GM19324 (cell line): ENCODE measurements around the gene CACNA1C.
"Not testable (repeated sequence)": the region's sequence is repeated elsewhere in the genome, so short reads cannot be mapped to it uniquely, and the experiment has no call there.

Experiments used
- ATAC-seq: cut with Tn5 transposase; IDR thresholded peaks from one replicate; pipeline ENCODE4 v1.9.1; 2021; ENCODE audit warnings: mild to moderate bottlenecking, moderate library complexity; ENCODE audit not compliant: unreplicated experiment, low FRiP score

CACNA1C gene

DNA sequence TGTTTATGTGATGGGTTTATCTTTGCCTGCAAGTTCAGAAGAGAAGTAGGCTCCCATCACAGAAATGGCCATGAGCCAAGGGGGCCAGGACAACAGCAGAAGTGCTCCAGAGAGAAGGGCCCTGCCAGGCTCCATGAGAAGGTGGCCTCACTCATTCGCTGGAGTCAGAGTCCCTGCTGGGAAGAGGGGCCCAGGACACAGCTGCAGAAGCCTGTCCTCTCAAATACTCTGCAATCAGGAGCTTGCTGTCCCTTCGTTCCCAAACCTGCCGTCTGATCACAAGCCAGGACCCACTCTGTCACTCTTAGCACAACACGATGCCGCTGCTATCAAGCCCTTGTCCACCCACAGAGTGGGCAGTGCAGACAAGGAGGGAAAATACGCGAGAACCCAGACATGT lies 435.8 kb downstream of the CACNA1C start:
- ATAC-seq: no peak

DNA sequence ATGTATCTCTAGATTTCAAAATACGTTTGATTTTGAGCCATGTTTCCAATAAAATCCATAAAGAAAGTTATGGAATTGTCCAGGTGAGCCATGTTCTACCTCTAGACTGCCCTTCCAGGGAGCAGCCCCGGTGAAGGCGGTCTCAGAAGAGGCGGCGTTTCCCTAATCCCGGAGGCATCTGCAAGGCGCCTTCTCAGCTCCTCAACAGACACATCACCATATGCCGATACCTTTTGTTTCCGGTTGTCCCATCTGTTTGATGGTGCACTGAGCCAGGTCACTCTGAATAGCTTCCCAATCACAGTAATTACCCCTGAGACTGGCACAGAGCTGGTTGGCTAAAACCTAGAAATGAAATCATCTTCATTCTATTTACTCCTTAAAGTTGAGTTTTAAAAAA lies 436.5 kb downstream of the CACNA1C start:
- ATAC-seq: no peak

DNA sequence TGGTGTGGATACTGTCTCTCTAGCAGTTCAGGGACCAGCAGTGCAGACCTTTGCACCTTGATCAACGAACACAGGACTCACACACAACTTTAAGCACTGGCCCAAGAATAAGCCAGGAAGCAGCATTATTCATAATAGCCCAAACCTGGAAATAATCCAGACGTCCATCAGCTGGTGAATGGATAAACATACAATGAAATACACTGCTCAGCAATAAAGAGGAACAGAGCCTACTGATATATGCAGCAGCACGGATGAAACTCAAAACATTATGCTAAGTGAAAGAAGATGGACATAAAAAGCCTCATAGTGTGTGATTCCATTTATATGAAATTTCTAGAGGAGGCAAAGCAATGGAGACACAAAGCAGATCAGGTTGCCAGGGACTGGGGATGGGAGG lies 438.0 kb downstream of the CACNA1C start:
- ATAC-seq: no peak

DNA sequence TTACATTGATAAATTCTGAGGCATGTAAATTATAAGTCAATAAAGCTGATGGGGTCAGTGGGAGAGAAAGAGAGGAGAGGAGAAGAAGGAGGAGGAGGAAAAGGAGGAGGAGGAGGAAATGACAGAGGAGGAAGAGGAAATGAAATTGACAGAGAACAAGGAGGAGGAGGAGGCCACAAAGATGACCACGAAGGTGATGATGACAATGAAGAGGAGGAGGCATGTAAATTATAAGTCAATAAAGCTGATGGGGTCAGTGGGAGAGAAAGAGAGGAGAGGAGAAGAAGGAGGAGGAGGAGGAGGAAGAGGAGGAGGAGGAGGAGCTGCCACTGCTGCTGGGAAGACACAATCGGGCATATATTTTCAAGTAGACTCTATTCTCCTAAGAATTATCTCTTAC lies 438.6 kb downstream of the CACNA1C start:
- not testable (repeated sequence) for ATAC-seq

DNA sequence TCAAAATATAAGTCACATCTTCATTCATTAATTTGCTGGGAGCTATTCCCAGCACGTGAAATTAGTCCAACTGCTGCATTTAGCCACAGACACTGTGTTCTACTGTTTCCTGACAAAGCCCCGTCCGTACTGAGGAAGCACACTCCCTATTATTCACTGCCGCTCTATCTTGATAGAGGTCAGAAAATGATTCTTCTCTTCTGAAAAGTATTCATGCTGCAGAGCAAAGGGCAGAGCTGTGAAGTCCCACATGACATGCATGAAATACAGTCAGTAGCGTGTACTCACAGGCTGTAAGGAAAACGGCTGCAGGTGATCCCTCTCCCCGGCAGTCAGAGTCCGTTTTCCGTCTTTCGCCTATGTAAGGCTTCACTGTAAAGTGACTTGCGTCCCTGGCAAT lies 439.4 kb downstream of the CACNA1C start:
- ATAC-seq: no peak

DNA sequence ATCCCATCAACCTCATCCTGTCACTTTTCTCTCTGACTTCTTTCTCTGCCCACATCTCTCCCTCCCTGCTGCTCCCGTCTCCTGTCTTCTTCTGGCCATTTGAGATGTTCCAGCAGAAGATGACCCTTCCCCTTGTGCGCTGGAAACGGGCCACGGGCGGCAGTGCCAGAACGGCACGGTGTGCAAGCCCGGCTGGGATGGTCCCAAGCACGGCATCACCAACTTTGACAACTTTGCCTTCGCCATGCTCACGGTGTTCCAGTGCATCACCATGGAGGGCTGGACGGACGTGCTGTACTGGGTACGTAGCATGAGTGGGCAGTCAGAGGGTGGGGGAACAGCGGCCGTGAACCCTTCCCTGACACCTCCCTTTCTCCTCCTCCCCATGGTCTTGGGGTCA lies 440.3 kb downstream of the CACNA1C start:
- no peak for ATAC-seq

DNA sequence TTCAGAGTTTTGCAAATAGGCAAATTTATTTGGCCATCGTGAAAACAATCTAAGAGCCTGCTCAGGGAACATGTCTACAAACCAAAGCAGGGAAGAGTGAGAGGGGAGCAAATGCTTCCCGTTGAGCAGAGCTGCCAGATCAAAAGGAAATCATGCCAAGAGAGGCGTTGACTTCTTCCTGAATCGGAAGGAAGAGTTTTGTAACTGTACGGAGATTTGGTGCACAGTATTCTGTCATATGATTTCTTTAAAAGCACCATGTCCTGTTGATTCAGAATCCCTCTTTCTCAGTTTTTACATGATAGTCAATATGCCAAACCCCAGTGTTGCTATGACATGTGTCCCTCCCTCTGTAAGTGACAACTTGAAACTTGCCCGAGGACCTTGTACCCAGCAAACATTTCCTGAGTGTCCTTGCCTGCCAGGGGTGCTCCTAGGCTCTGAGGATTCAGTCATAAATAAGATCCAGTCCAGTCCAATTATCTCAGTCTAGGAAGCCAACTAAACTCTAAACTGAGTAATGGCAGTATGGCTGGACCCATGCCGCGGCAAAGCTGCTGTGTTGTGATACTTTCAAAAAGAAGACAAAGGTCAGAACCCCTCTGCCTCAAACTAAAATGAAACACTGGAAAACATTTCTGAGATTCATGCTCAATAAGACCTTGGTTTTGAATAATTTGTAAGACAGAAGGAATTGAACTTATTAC lies 441.9 kb downstream of the CACNA1C start:
- no peak for ATAC-seq

DNA sequence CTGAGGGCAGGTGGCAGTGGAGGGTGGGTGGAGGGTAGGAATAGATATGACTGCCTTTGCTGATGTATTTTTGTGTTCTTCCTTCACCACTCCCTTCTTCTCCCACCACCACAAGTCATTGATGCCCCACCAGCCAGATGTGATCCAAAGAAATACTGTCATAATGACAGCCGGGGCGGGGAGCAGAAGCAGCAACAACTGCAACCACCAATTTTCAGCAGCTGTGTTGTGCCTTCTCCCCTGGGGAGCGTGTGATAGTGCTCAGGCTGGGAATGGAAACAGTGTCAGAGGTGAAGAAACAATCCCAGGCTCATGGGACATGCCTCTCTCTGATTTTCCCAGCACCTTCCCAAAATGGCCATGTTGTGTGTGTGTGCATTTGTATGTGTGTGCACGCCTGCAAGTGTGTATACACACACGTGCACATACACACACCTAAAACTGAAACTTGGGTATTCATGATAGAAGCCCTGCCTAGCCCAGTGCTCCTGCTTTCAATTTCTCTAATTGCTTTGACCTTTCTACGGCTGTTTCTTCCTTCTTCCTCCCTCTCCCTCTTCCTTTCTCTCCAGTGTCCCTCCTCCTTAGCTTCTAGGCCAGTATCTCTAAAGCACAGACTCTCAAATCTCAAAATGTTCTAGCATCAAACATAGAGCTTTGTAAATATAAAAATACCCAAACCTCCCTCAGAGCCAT lies 442.8 kb downstream of the CACNA1C start:
- no peak for ATAC-seq

DNA sequence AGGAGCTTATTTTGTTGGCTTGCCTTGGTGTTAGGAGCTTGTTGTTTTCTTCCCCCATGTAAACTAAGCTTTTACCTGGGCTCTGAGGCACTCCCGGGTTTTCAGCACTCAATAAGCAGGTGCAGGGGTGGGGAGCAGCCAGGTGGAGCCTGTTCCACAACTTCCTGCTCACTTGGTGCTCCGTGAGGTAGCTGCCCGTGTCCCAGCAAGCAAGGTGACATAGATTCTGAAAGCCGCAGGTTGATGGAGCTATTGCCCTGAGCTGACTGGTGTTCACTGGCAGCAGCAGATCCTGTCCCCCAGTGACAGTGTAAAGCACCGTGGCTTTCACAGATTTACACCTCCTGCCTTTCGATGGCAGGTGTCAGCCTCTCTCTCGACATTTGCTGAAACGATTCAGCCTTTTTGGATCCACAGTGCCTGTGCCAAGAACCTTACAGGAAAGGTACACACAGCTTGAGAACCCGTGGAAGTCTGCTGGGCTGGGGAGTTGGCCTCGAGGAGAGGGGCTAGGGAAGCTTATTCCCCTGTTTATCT lies 446.2 kb downstream of the CACNA1C start:
- ATAC-seq: no peak

DNA sequence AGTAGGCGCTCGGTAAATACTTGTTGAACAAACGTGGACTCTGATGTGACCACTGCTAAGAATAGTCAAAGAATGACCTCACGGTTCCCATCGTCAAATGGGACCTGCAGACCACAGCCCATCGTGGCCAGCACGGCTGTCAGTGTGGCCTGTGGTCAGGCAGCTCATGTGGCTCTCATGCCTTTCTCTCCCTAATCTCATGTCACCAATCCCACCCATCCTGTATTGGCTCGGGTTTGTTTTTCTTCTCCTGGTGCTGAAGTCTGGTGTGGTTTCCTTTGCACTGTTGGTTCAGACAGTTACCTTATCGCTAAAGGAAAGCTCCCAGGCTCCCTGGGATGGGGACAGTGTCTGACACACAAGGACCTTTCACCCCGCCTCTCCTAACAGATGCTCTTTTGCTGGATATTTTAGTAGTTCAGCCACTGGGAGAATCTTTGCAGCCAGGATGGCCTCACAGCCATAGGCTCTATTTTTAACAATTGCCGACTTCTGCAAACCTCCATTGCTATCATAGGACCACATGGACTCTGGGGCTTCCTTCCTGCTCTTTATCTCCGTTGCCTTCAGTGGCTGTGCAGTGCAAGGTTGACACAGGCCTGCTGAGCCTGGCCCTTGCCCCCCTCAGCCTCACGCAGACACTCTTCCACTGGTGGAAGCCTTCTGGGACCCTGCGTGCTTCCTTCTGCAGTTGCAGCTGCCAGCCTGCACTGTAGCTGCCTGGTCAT lies 448.8 kb downstream of the CACNA1C start:
- ATAC-seq: no peak

DNA sequence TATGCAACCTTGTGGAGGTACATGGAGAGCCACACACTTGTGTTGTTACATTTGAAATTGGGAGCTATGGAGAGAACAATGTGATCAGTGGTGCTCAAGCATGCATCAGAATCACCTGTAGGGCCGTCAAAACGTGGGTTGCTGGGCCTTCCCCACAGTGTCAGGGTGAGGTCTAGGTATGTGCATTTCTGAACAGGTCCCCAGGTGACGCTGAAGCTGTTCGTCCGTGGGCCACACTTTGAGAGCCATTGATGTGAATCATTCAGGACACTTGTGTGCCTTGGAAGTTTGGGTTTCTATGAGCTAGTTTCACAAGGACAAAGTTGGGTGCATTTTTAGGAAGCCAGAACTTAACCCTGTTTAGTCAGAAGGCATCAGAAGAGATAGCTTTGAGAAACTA lies 450.2 kb downstream of the CACNA1C start:
- ATAC-seq: no peak

DNA sequence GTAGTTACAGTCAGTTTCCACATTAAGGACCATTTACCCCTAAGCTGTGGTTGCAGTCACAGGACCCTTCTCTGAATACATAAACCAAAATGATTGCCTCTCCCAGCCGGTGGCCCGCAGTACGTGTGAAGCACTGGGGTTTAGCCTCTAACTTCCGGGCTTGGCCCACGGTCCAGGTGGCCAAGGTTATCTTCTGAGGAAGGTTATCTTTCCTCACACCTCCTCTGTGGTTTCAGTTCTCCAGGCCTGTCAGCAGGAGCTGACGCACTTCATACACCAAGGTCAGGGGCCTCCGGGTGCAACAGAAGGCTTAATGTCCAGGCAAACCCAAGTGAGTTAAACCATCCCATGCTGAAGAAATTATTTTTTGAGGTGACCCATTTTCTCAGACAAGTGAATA lies 451.0 kb downstream of the CACNA1C start:
- ATAC-seq: no peak

DNA sequence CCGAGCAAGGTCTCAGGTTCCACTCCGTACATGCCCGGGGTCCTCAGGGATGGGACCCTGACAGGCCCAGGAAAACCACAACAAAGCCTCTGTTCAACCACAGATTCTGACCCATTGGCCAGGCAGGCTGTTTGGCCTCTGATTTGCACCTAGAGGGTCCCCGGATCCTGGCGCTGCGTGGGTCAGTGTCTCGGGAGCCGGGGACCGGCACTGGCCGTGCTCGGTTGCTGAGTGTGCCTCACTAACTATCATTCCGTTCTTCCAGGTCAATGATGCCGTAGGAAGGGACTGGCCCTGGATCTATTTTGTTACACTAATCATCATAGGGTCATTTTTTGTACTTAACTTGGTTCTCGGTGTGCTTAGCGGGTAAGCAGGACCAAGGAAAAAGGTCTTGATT lies 451.8 kb downstream of the CACNA1C start:
- no peak for ATAC-seq

DNA sequence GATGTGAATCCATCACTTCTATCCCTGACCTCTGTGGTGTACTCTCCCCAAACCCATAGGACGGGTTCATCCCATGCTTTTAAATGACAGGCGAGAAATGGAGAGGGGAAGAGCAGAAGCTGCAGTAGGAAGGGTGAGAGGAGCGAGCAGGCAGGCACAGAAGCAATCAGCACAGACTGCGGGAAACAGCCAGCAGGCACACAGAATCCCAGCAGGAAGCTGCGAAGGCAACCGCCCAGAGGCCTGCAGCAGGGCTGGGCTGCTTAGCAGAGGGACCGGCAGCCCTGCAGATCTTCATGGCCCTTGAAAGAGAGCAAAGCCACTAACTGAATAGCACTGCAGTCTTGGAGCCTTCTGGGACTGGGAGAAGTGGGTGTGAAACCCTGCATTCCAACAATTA lies 455.0 kb downstream of the CACNA1C start:
- ATAC-seq: no peak

DNA sequence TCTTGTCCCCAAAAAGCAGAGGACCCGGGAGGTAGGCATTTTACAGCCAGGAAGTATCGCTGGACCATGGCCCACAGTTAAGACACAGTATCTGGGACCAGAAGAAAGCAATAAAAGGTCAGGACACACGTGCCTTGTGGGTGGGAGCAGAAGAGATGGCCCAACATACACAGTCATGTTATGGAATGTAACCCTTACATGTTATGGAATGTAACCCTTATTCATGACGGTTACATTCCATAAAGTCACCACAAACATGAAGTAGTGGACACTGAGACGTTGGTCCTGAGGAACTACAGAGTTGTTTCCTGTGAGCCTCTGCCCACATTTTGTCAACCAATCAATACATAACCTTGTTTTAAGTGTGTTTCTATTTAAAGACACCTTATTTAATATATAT lies 456.4 kb downstream of the CACNA1C start:
- no peak for ATAC-seq

DNA sequence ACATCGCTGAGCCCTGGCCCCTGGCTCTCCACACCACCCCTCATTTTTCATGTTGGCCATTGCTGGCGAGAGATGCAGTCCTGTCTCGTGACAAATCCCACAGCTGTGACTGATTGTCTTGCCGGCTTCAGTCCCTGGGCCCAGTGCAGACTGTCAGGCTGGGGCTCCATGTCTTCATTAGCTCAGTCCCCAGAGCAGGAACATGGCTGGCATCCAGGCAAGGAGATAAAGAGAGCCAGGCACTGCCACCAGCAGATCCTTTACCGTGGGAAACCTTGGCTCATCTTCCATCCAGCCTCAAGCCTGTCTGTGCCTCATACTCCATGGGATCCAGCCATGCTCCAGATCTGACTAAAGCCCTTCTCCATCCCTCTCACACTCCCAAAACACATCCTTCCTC lies 457.3 kb downstream of the CACNA1C start:
- ATAC-seq: no peak

DNA sequence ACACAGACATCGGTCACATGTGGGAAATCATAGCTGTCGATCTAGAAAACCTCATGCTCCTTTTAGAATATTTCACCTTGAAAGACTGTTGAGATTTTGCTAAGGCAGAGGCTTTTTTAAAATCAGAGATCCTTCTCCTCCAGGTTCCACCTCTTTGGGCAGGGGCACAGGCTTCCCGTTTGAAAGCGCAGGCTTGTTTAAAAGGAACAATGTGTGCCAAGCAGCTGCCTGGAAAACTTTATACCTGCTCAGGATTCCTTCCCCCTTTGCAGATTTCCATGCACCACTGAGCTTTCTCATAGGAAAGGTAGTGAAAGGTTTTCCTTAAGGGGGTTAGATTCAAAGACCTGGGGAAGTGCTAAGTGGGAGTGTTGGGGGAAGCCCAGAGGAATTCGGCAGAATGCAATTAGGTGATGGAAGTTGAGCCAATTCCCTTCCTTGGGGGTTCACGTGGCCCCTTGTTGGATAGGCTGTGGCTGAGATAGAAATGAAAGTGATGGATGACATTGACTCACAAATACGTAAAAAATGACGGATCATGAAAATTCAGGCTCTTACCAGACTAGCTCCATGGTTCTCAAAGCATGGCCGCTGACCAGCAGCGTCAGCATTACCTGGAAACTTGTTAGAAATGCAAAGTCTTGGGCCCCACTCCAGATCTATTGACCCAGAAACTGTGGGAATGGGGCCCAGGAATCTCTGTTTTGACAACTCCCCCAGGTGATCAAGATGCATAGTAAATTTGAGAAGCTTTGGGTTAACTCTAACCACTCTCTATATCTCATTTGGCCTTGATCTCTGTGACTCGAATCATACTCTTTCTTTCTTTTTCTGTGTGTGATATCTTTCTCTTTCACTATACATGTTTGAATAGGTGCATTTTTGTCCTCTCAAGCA lies 460.6 kb downstream of the CACNA1C start:
- ATAC-seq: no peak

DNA sequence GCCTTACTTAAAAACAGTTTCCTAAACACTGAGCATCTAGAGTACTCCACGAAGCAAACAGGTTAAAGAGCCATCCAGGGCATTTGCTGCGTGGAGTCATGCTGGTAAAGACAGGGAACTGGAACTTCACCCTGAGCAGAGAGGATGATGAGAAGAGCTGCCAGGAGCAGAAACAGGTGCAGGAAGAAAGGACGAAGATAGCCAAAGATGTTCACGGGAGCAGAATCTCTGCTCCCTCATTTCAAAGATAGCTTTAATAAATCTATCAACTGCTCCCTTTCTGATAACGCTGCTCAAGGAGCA lies 461.2 kb downstream of the CACNA1C start:
- no peak for ATAC-seq

DNA sequence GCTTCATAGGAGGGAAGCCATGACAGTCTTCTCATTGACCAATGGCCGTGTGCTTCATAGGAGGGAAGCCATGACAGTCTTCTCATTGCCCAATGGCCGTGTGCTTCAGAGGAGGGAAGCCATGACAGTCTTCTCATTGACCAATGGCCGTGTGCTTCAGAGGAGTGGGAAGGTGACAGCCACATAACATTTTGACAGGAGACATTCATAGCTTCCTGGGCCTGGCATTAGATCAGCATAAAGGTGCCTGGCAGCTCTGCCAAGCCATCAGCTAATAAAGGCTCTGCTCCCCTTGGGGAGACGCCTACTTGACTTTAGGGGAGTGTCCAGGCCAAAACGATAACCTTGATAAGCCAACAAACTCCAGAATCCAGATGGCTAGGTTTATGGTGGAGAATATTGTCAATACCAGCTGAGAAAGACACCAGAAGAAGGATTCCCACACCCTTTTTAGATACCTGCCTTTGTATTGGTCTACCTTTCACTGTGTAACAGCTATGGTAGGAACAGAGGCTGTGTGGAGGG lies 468.0 kb downstream of the CACNA1C start:
- ATAC-seq: no peak

DNA sequence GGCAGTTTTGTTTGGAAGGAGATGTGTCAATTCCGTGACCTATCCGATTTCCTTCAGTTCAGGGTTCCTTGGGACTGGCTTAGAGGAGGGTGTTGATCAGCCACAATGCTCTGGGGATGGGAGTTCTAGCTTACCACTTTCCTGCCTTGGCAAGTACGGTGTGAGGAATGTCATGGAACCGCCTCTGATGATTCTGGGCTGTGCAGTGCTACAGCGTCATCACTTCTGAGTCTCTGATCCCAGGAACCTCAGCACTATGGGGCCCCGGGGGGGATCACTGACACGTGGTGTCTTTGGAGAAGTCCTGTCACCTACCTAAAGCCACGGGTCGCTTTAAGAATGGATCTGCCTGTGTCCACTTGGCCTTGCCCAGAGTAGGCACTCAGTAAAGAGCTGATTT lies 470.5 kb downstream of the CACNA1C start:
- ATAC-seq: no peak
